ENCODE data around the gene TP53TG5.

DNA sequence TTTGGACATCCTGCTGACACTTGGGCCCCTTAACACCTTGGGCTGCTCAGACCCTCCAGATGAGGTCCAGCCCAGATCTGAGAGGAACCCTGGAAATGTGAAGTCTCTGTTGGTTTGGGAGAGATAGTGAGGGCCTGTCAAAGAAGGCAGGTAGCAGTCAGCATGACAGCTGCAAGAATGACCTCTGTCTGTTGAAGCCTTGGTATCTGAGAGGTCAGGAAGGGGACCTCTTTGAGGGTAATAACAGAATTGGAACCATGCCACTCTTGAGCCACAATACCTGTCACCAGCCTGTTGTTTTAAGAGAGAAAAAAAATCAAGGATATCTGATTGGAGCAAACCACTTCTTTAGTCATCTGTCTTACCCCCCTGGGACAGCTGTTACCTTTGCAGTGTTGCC lies 11.0 kb downstream of the TP53TG5 start:
- TF ChIP-seq BHLHE40 (IDR thresholded peaks at IDR 0.05; ENCODE audit: borderline replicate concordance) (no peak), ELF4 (IDR thresholded peaks at IDR 0.05) (no peak), SUZ12 (IDR thresholded peaks at IDR 0.05) (no peak), FOXK2 (IDR thresholded peaks at IDR 0.05) (no peak), HDGF (IDR thresholded peaks at IDR 0.05; ENCODE audit: borderline replicate concordance) (no peak), NFRKB (IDR thresholded peaks at IDR 0.05) (no peak), TARDBP (IDR thresholded peaks at IDR 0.05) (no peak), L3MBTL2 (conservative IDR thresholded peaks at IDR 0.05) (no peak), FOXM1 (IDR thresholded peaks at IDR 0.05; ENCODE audit: borderline replicate concordance) (no peak), LEF1 (IDR thresholded peaks at IDR 0.05; ENCODE audit: borderline replicate concordance) (no peak), ARNT (IDR thresholded peaks at IDR 0.05) (no peak), ZNF384 (IDR thresholded peaks at IDR 0.05) (no peak)

Measured in HEK293T (cell line).